HG02870 (cell line): ENCODE results near the gene TMEM164.

Experiments used
- ATAC-seq: cut with Tn5 transposase; IDR thresholded peaks from one replicate; pipeline ENCODE4 v1.9.1; 2021; ENCODE audit warnings: mild to moderate bottlenecking, moderate library complexity; ENCODE audit not compliant: unreplicated experiment

Gene TMEM164

GRCh38 chrX:110003167-110004156, 548 bp downstream of the TMEM164 start:
- ATAC-seq, result no peak

- no peak for ATAC-seq
Observed at GRCh38 chrX:110004215-110004614, 1.3 kb downstream of the TMEM164 start.

GRCh38 chrX:110004731-110005369, 1.9 kb downstream of the TMEM164 start:
- ATAC-seq, result no peak

- no peak for ATAC-seq
Observed at GRCh38 chrX:110006161-110006560, 3.2 kb downstream of the TMEM164 start.

GRCh38 chrX:110006821-110007375, 4.0 kb downstream of the TMEM164 start:
- no peak for ATAC-seq

- ATAC-seq, result peak; percentile 58
Observed at GRCh38 chrX:110008011-110008635, 5.2 kb downstream of the TMEM164 start.

GRCh38 chrX:110012818-110013485, 10.0 kb downstream of the TMEM164 start:
- no peak for ATAC-seq

GRCh38 chrX:110013968-110014367, 11.1 kb downstream of the TMEM164 start:
- ATAC-seq, result no peak

- ATAC-seq, result no peak
Observed at GRCh38 chrX:110015032-110015431, 12.1 kb downstream of the TMEM164 start.

- ATAC-seq, result no peak
Observed at GRCh38 chrX:110015915-110016314, 13.0 kb downstream of the TMEM164 start.

- ATAC-seq, result no peak
Observed at GRCh38 chrX:110020536-110020935, 17.6 kb downstream of the TMEM164 start.

GRCh38 chrX:110021258-110022022, 18.5 kb downstream of the TMEM164 start:
- ATAC-seq, result no peak

- ATAC-seq, result no peak
Observed at GRCh38 chrX:110022599-110023448, 19.9 kb downstream of the TMEM164 start.

- no peak for ATAC-seq
Observed at GRCh38 chrX:110025395-110025794, 22.5 kb downstream of the TMEM164 start.

- no peak for ATAC-seq
Observed at GRCh38 chrX:110026099-110026844, 23.4 kb downstream of the TMEM164 start.

GRCh38 chrX:110032534-110033147, 29.7 kb downstream of the TMEM164 start:
- no peak for ATAC-seq

- ATAC-seq, result no peak
Observed at GRCh38 chrX:110034036-110034435, 31.1 kb downstream of the TMEM164 start.
